Vagina (tissue), 2 donors: ENCODE measurements around the gene ZNF397.

Experiments used
- CTCF ChIP-seq, 3 experiments: fragments of 450-650 bp in 2 of 3; fragments of 200-600 bp in 1 of 3; sonication (generic) in 1 of 3; IDR thresholded peaks; one replicate each; pipeline ENCODE4 v1.5.1; 2017 to 2019; ENCODE audit warnings: antibody characterized with exemption in 3 of 3, mild to moderate bottlenecking in 2 of 3, moderate library complexity in 2 of 3
- POLR2AphosphoS5 ChIP-seq, 2 donors: sonication (generic); formaldehyde crosslinking; IDR thresholded peaks; one replicate each; pipeline ENCODE4 v1.9.0; 2017; ENCODE audit warnings: antibody characterized with exemption in 2 of 2, mild to moderate bottlenecking in 2 of 2, low read depth in 1 of 2; ENCODE audit not compliant: insufficient read depth in 1 of 2

GRCh38 chr18:35289727-35290093 is 48.9 kb downstream of the ZNF397 start:
- TF ChIP-seq CTCF (IDR thresholded peaks at IDR 0.05) = no peak
- TF ChIP-seq POLR2AphosphoS5 (IDR thresholded peaks at IDR 0.05; ENCODE audit: insufficient read depth in 1 of 2, low read depth in 1 of 2) = no peak
